ENCODE results near the gene S100A6.
"Not testable (repeated sequence)": the region's sequence is repeated elsewhere in the genome, so short reads cannot be mapped to it uniquely, and the experiment has no call there.

S100A6 gene

GRCh38 chr1:153566414-153567371, 30.9 kb upstream of the S100A6 start:
- in situ Hi-C loops (cut with HindIII; ENCODE audit: low pct_ligation_motif_present, low pct_unique_long_range_greater_than_20kb, low sequenced_read_pairs): no loop called here
- peak; percentile 99 for DNase-seq

DNA sequence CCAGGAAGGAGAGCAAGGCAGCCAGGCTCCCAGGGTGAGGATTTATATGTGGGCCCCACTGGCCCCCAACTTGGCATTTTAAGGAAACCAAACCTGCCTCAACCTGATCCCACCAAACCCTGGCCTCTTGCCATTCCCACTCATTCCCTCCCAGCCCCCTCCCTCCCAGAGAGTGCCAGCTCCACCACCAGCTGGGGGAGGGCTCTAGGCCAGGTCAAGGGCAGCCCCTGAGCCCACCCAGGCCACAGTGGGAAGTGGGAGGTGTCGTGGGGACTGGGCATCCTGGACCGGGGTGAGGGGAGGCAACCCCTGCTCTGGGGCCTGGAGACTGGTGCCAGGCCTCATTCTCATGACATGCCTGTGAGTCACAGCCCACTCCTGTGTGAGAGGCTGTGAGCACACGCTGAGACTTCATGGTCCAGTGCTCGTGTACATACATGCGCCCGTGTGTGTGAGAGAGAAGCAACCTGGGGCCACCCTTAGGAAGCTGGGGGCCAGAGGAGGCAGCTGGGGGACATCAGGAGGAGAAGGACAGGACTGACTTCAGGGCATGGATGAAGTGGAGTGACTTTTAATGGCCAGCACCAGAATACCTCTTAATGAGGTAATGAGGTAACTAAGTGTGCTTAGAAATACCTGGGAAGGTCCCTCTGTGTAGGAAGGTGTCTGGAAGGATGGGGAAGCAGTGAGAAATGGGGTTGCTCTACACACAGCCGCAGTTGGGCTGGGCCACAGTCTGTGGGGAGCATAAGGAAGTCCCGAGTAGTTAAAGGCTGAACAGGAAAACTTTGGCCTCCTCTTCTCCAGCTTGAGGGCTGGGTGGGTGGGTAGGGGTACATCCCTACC, 30.0 kb upstream of the S100A6 start, which contains the start of gene S100A2:
TSS of gene S100A2 (minus strand) at position 316 of the 846 bp plus-strand sequence. CDS start 1,967 bp downstream, outside the sequence.
- in situ Hi-C loops (cut with HindIII; ENCODE audit: low pct_ligation_motif_present, low pct_unique_long_range_greater_than_20kb, low sequenced_read_pairs): no loop called here
- DNase-seq: peak; percentile 98

- in situ Hi-C loops (cut with HindIII; ENCODE audit: low pct_ligation_motif_present, low pct_unique_long_range_greater_than_20kb, low sequenced_read_pairs): no loop called here
- DNase-seq: no peak
Observed at GRCh38 chr1:153563991-153564390, 28.2 kb upstream of the S100A6 start.

GRCh38 chr1:153563483-153563901, 27.7 kb upstream of the S100A6 start:
- in situ Hi-C loops (cut with HindIII; ENCODE audit: low pct_ligation_motif_present, low pct_unique_long_range_greater_than_20kb, low sequenced_read_pairs): no loop called here
- no peak for DNase-seq

DNA sequence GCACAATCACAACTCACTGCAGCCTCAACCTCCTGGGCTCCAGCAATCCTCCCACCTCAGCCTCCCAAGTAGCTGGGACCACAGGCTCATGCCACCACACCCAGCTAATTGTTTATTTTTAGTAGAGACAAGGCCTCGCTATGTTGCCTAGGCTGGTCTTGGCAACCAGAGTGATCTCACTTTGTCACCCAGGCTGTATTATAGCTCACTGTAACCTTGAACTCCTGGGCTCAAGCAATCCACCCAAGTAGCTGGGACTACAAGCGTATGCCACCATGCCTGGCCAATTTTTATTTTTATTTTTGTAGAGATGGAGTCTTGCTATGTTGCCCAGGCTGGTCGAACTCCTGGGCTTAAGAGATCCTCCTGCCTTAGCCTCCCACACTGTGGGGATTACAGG, 26.2 kb upstream of the S100A6 start:
- DNase-seq; in situ Hi-C loops (cut with HindIII; ENCODE audit: low pct_ligation_motif_present, low pct_unique_long_range_greater_than_20kb, low sequenced_read_pairs): not testable (repeated sequence)

GRCh38 chr1:153561466-153561985, 25.7 kb upstream of the S100A6 start:
- in situ Hi-C loops (cut with HindIII; ENCODE audit: low pct_ligation_motif_present, low pct_unique_long_range_greater_than_20kb, low sequenced_read_pairs): no loop called here

DNA sequence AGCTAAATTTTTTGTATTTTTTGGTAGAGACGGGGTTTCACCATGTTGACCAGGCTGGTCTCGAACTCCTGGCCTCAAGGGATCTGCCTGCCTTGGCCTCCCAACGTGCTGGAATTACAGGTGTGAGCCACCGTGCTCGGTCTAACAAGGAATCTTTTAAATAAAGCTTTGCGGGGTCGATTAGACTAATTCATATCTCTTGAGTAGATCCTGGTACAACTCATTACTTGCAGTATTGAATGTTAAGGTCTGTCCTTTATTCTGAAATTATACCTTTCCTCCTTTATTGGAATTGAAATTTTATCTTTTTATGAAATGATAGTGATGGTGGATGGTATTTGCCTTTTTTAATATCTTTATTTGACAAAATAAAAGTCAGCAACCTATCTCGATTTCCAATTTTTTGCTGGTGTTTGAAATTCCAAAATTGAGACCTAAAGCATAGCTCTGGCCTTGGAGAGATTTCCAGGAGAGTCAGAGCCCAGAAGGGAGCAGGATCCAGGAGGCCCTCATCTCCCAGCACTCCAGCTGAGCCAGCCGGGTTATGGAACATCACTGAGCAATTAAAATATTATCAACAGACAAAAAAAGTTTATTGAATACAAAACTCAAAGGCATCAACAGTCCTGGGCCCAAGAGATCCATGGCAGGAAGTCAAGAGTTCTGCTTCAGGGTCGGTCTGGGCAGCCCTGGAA, 25.1 kb upstream of the S100A6 start:
- in situ Hi-C loops (cut with HindIII; ENCODE audit: low pct_ligation_motif_present, low pct_unique_long_range_greater_than_20kb, low sequenced_read_pairs): no loop called here
- DNase-seq: no peak

More at GRCh38 chr1:153561466-153561985, 25.7 kb upstream of the S100A6 start:
- no peak for DNase-seq

- DNase-seq: no peak
- in situ Hi-C loops (cut with HindIII; ENCODE audit: low pct_ligation_motif_present, low pct_unique_long_range_greater_than_20kb, low sequenced_read_pairs): no loop called here
Observed at GRCh38 chr1:153560241-153560640, 24.4 kb upstream of the S100A6 start.

GRCh38 chr1:153557877-153558276, 22.1 kb upstream of the S100A6 start:
- no peak for DNase-seq
- in situ Hi-C loops (cut with HindIII; ENCODE audit: low pct_ligation_motif_present, low pct_unique_long_range_greater_than_20kb, low sequenced_read_pairs): no loop called here

DNA sequence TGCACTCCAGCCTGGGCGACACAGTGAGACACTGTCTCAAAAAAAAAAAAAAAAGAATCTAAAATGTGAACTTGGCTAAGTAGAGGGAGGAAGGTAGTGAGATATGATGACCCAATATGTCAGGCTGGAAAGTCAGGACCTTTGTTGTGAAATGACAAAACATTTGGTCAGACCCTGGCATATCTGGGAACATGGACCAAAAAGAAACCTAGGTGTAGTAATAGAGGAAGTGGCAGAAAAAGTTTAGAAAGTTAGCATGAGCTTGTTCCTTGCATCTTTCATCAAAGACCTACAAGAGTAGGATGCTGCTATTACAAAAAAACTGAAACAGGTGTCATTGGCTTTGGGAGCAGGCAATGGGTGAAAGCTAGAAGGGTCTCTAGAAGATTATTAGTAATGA, 20.6 kb upstream of the S100A6 start:
- DNase-seq: no peak
- in situ Hi-C loops (cut with HindIII; ENCODE audit: low pct_ligation_motif_present, low pct_unique_long_range_greater_than_20kb, low sequenced_read_pairs): no loop called here

DNA sequence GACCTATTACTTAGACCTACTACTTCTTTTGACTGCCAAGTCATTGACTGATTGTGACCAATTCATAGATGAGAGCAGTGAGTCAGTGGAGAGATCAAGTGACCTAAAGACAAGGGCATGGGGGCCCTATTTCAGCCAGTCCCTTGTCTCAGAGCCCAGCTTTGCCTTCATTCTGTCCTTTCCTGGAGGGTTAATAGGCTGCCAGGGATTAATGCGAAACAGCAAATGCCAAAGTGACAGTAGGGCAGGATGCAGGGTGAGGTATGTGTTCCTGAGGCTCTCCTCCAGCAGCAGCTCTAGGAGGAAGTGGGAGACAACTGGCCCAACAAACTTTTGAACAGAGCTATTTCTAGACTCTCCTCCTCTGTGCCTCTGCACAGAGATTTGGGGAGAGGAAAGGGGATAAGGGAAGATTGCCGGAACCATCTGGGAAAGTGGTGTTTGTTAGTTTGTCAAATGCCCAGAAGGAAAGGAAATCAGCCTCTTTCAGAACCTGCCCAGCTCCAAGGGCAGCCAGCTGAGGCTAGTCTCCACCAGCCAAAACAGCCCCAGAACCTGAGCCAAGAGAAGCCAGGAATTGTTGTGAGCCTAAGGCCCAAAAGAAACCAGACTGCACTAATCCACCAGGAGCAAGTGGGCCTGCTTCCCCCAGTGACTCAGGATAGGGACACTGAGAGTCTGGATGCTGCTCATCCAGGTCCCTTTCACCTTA, 18.2 kb upstream of the S100A6 start:
- DNase-seq: no peak
- in situ Hi-C loops (cut with HindIII; ENCODE audit: low pct_ligation_motif_present, low pct_unique_long_range_greater_than_20kb, low sequenced_read_pairs): no loop called here

- no peak for DNase-seq
- in situ Hi-C loops (cut with HindIII; ENCODE audit: low pct_ligation_motif_present, low pct_unique_long_range_greater_than_20kb, low sequenced_read_pairs): no loop called here
Observed at GRCh38 chr1:153553096-153553495, 17.3 kb upstream of the S100A6 start.

- in situ Hi-C loops (cut with HindIII; ENCODE audit: low pct_ligation_motif_present, low pct_unique_long_range_greater_than_20kb, low sequenced_read_pairs): no loop called here
Observed at GRCh38 chr1:153552335-153552734, 16.5 kb upstream of the S100A6 start.

DNA sequence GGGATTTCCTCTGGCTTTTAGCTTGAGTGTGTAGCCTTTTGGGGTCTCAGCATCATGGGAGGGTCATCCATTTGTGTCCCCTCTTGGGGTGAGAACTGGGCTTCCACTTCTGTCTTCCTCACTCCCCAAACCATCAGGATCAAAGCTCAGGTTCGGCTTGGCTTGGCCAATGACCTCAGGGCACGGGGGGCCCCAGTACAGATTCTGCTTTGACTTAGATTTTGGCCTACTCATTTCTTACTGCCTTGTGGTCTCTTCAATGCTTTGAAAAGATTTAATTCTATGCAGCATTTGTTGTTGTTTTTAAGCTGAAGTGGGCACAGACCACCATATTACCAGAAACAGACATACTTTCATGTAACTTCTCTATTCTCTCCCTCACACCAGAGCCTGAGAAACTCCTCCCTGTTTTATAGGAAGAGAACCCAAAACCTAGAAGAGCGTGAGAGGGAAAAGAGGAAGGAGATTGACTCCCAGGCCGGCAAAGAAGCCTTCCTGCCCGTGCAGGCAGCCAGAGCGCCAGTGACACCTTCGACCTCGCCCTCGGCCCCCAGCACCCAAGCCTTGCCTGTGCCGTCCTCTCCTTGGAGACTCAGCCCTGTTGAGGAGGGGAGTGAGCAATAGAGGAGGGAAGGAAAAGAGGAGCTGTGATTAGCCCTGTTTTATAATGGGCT, 15.2 kb upstream of the S100A6 start:
- DNase-seq: no peak
- in situ Hi-C loops (cut with HindIII; ENCODE audit: low pct_ligation_motif_present, low pct_unique_long_range_greater_than_20kb, low sequenced_read_pairs): no loop called here

More at GRCh38 chr1:153552335-153552734, 16.5 kb upstream of the S100A6 start:
- DNase-seq: peak; percentile 34

GRCh38 chr1:153550398-153550758, 14.6 kb upstream of the S100A6 start:
- no peak for DNase-seq
- in situ Hi-C loops (cut with HindIII; ENCODE audit: low pct_ligation_motif_present, low pct_unique_long_range_greater_than_20kb, low sequenced_read_pairs): no loop called here

DNA sequence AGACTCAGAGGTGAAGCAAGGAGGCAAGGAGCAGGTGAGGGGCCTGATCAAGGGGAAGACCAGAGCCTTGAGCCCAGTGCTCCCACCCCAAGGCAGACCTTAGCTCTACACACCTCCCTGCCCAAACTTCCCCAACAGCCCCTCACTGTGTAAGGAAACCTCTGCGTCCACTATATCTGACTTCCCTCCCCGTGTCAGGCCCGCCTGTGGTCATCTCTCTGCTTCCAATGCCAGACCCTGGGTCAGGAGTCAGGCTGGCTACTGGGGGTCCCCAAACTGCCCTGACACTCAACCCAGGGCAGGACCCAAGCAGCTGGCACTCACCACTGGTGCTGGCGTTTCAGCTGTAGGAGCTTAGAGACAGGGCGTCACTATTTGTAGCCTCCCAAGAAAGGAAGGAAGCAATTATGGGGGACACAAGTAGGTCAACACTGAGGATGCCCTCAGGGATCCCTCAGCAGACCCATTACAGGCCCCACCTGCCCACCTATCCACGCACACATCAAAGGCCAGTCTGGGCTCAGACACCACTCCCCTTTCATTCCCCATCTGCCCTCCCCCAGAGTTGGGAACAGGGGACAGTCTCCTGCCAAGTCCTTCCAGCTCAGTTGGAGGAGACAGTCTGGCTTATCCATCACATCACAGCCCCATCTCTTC, 14.1 kb upstream of the S100A6 start:
- in situ Hi-C loops (cut with HindIII; ENCODE audit: low pct_ligation_motif_present, low pct_unique_long_range_greater_than_20kb, low sequenced_read_pairs): no loop called here
- DNase-seq: no peak

Measured in ACHN (cell line).